Limb (tissue), 2 donors: ENCODE results near the gene LHX3.
"Not testable (repeated sequence)": the region's sequence is repeated elsewhere in the genome, so short reads cannot be mapped to it uniquely, and the experiment has no call there.

Experiments
- DNase-seq, 2 donors: peaks; one replicate each; pipeline ENCODE4 v3.0.0-alpha.2; 2016; ENCODE audit errors: extremely low spot score in 2 of 2

The LHX3 gene

GRCh38 chr9:136242248-136242647 is 37.3 kb upstream of the LHX3 start:
- no peak for DNase-seq

GRCh38 chr9:136241542-136241941 is 36.6 kb upstream of the LHX3 start:
- no peak for DNase-seq

GRCh38 chr9:136240941-136241340 is 36.0 kb upstream of the LHX3 start:
- no peak for DNase-seq

GRCh38 chr9:136239983-136240330 is 35.0 kb upstream of the LHX3 start:
- DNase-seq = no peak

- DNase-seq = no peak
Observed at GRCh38 chr9:136239135-136239982, 34.4 kb upstream of the LHX3 start.

GRCh38 chr9:136238342-136238732 is 33.4 kb upstream of the LHX3 start:
- no peak for DNase-seq

- no peak for DNase-seq
Observed at GRCh38 chr9:136237486-136238341, 32.8 kb upstream of the LHX3 start.

- not testable (repeated sequence) for DNase-seq
Observed at GRCh38 chr9:136236471-136237410, 31.8 kb upstream of the LHX3 start.

- no peak for DNase-seq
Observed at GRCh38 chr9:136235709-136236455, 31.0 kb upstream of the LHX3 start.

- DNase-seq = no peak
Observed at GRCh38 chr9:136235171-136235570, 30.2 kb upstream of the LHX3 start.

GRCh38 chr9:136234597-136234996 is 29.7 kb upstream of the LHX3 start:
- no peak for DNase-seq

- DNase-seq = no peak
Observed at GRCh38 chr9:136233868-136234267, 28.9 kb upstream of the LHX3 start.

GRCh38 chr9:136233411-136233810 is 28.5 kb upstream of the LHX3 start:
- no peak for DNase-seq

- DNase-seq = no peak
Observed at GRCh38 chr9:136232969-136233368, 28.0 kb upstream of the LHX3 start.

- DNase-seq = no peak
Observed at GRCh38 chr9:136231478-136232297, 26.8 kb upstream of the LHX3 start.

- DNase-seq = no peak
Observed at GRCh38 chr9:136230773-136231172, 25.8 kb upstream of the LHX3 start.

GRCh38 chr9:136230365-136230764 is 25.4 kb upstream of the LHX3 start:
- no peak for DNase-seq

- no peak for DNase-seq
Observed at GRCh38 chr9:136229096-136230065, 24.5 kb upstream of the LHX3 start.
